GM21423 (cell line): ENCODE results near the gene CDC42BPA.
"Not testable (repeated sequence)": the region's sequence is repeated elsewhere in the genome, so short reads cannot be mapped to it uniquely, and the experiment has no call there.

Source experiments
- ATAC-seq: cut with Tn5 transposase; IDR thresholded peaks from one replicate; pipeline ENCODE4 v1.9.1; 2021; ENCODE audit warnings: mild to moderate bottlenecking, moderate library complexity; ENCODE audit not compliant: unreplicated experiment

CDC42BPA gene

DNA sequence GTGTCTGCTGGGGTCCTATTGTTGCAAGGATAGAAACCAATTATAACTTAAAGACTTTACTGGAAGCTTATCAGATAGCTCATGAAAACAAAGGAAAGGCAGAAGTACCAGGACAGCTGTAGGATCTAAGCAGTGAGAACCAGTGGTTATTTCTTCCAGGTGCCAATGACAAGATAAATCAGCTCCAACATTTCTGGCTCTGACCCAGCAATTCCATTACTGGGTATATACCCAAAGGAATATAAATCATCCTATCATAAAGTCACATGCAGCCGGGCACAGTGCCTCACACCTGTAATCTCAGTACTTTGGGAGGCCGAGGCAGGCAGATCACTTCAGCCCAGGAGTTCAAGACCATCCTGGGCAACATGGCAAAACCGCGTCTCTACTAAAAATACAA, 17.8 kb upstream of the CDC42BPA start:
- ATAC-seq = not testable (repeated sequence)

DNA sequence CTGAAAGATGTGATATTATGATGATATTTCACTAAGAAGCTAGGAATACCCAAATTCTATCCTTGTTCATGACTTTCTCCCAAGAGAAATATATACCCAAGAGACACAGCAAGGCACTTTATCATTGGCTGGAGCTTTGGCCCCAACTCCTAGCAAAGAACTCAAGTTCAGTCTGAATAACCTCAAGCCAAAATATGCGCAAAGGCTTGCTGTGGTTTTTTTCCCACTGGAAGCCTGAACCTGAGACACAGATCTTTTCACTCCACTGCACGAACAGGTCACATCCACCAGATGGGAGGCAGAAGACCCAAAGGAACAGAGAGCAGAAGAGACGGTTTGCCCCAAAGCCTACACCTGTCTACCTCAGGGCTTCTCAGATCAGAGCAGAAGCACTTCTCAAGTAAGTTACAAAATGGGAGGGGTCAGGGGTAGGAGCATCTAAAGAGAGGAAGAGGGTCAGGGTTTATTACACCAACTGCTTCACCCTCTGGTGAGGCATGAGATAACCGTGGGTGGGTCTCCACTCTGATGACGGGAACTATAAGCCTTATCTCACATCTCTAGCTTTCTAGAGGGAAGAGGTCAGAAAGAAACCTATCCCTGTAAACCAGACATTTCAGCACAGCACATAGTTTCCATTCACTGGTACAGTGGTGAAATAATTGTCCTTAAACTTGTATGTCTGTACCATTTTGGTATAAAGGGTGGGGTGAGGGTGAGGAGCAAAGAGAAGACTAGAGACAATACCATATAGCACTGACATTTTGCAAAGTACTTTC, 17.1 kb upstream of the CDC42BPA start:
- no peak for ATAC-seq

DNA sequence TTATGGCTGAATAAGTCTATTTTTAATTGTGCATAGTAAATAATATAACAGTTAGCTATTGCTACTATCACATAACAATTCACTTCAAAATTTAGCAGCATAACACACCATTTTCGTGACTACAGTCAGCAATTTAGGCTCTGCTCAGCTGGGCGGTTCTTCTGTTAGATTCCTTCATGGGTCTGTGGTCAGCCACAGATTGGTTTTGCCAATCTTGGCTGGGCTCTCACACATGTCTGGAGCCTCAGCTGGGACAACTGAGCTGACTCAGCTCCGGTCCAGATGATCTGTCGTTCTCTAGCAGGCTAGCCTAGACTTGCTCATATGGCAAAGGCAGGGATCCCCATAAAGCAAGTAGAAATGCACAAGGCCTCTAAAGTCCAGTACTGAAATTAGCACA, 15.1 kb upstream of the CDC42BPA start:
- ATAC-seq = no peak

DNA sequence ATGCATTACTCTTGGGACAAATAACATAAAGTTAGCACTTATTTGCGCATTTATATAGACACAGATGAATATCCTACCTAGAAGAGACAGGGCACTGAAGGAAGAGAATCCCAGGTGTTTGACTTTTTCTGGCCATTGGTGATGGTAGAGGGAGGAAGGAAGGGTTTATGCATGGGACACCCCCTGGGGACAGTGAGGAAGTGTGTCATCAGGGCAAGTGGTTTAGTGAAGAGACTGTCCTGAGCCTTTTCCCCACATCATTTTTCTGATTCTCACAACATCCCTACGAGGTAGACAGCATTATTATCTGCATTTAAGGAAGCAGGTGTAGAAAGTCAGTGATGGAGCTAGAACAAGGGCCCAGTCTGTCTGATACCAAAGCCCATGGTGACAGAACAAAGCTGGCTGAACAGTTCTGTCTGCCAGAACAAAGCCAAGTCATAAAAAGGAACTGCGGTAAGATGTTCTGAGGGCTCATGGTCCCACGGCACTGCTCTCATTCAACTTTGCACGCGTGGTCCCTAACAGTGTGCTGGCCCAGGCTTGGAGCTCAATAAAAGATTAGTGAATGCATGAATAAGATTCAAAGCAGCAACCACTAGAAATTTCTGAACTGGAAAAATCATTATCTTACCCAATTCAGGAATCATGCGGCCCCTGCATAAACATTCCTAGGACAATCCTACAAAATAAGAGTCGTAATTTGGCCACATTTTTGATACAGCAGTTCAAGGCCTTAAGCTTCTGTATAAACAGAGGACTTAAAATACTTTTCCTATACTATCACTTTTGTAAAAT, 12.2 kb upstream of the CDC42BPA start:
- ATAC-seq = peak; percentile 52

DNA sequence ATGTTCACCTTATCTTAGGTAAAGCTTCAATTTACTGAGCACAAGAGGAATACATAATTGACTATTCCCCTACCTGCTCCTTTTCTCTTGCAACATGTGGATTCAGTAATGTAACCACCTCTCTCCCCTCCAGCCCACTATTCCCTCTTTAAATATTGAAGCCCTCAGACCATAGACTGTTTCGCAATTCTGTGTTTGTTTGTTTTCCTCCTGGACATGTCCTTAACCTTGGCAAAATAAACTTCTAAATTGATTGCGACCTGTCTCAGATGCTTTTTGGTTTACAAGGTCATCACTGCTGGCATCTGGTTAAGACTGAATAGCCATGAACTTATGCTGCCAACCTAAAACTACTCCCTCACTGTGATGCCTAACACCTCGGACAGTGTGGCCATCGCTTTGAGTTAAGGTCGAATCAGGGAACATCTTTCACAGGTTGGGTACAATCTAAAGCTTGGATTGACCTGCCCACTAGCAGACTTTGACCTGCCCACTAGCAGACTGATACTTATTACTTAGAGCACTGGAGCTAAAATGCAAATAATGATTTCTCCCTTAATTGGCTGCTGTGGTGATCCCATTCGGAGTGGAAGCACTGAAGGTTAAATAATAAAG, 10.2 kb upstream of the CDC42BPA start:
- no peak for ATAC-seq

DNA sequence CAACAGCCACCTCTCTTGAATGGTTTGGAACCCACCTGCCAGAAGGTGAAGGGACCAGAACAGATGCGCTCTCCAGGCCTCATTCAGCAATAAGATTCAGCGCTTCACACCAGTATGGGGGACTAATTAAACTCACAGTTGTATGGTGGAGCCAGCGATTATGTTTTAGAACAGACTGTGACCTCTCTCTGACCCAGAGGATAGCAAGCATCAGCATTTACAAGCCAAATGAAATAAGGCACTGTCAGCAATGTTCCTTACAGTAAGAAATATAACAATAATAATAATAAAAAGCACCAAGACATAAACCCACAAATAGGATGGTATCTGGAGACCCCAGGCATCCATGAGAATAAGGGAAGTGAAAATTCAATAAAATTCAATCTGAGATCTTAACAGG, 6.9 kb upstream of the CDC42BPA start:
- no peak for ATAC-seq

DNA sequence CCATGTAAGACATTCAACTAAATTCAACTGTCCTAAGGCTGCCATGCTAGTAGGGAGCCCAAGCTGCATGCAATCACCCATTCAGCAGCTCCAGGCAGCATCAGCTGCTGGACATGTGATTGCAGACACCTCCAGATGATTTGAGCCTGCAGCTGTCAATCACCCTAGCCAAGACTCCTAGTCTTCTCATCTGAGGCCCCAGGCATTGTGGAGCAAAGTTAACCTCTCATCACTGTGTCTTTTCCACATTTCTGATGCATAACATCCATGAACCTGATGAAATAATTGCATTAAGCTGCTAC, 5.6 kb upstream of the CDC42BPA start:
- ATAC-seq = no peak

DNA sequence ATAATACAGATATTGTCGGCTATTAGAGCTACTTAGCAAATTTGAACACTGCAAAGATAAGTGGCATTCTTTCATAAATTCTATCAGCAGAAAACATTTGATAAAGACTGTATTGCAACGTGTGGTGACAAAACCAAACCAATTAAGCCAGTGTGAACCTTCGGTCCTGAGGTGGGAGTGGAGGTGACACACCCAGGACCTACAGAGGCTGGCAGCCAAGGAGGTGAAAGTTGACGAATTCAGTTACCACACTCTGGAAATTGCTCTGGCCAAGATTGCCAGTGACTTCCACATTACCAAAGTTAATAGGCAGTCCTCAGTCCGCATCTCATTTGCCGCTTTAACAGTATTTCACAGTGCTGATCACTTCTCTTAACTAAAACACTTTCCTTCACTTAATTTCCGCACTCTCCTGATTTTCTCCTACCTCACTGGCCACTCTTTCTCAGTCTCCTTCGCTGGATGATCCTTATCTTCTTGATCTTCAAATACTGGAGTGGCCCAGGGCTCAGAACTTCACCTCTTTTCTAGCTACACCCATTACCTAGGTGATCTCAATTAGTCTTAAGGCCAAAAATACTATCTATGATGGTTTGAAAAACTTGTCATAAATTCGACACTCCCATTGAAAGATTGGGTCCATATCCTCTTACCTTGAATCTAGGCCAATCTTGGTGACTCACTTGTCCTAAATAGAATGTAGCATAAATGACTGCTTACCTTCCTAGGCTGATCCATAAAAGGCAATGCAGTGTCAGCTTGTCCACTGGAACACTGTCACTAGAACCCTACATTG, 5.1 kb upstream of the CDC42BPA start:
- ATAC-seq = no peak

DNA sequence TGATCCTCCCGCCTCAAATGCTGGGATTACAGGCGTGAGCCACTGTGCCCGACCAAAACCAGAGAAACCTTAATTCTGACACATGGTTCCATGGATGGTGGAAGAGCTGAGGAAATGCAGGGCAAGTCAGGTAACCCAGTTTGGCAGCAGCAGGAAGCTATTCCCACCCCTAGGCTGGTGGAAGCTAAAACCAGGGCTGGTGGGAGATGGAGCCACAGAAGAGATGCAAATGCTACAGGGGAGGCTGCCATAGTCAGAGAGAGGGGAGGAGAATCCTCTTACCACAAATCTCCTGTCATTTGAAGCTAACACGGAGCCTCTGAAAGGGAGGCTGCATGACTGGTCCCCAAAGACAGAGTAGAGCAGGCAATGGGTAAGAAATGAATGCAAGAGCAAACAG, 4.1 kb upstream of the CDC42BPA start:
- no peak for ATAC-seq

DNA sequence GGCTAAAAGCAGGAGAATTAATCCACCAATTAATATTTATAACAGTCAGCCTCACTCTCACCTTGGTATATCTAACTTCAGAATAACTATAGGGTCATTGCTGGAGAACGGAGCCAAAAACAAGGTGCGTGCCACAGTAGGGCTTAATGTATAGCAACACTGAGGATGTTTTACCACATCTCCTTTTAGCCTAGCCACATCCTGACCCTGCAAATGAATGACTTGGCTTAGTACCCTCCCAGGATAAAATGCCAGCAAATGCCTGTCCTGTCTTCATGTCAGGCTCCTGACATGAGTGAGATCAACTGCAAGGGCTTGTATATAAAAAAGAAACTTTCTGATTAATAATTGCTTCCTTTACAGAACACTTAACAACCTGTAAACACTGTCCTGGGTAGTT, 2.7 kb upstream of the CDC42BPA start:
- peak; percentile 58 for ATAC-seq

DNA sequence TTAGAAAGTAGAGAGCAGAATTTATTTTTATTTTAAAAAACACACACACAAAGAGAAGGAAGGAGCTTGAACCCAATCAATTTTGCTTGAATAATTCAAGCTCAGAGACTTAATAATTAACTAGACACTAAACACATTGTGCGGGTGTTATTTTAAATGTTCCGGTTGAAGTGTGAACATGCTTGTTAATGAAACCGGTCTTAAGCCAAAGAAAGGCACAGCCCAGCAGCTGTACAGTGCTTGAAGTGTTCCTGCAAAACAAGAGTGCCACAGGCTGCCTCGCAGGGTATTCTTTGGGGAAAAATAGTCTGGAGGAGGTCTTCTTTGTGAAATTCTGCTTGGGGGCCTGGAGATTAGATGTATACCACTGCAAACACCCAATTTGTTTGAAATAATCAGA, 2.2 kb upstream of the CDC42BPA start:
- no peak for ATAC-seq

DNA sequence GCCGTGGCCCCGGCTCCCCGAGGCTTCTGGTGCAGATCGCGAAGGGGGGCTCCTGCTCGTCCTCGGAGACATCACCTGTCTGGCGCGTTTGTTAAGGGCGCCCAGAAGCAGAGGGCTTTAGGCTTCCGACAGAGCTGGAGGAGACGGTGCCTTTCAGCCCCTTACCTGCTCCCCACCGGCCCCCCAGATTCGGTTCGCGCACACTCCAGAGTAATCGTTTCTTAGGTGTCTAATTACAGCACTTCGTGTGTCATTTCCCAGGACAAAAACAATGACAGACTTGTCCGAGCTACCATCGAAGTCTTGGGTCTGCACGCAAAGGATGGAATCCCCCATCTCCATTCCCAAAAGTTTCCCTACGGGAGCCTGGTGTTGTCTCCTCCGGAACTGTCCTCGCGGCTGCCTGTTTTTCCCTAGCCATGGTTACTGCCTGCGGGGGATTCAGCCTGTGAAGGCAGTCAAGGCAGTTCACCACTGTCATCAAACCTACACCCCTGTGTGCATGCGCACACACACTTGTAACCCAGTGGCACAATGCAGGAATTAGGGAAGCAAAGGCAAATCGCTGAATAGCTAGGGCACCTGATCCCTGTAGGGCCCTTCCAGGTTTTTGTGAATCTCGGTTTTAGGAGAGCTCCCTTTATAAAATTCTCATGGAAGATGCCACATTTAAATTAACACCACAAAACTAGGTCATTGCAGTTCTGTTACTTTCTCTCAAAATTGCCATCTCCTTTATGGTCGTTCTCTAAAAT, 738 bp upstream of the CDC42BPA start:
- ATAC-seq = no peak

DNA sequence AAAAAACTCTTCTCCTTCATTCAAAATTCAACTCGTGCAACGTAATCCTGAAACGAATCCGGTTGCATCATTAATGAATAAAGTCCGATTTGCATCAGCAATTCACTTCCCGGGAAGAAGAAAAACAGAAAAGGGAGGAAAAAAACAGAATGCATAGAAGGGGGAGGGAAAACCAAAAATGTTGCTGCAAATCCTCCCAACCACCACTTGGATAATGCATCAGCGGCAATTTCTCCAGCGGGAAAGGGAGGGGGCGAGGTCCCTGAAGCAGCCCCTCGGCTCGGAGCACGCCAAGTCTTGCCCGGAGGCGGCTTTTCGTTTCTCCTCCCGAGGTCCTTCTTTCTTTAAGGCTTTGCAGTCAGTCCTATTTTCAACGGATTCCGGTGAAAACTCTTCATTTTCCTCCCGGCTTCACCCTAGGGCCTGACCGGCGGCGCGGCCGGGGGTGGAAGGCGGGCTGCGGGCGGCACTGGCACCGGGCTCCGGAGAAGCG, 723 bp downstream of the CDC42BPA start:
- no peak for ATAC-seq

DNA sequence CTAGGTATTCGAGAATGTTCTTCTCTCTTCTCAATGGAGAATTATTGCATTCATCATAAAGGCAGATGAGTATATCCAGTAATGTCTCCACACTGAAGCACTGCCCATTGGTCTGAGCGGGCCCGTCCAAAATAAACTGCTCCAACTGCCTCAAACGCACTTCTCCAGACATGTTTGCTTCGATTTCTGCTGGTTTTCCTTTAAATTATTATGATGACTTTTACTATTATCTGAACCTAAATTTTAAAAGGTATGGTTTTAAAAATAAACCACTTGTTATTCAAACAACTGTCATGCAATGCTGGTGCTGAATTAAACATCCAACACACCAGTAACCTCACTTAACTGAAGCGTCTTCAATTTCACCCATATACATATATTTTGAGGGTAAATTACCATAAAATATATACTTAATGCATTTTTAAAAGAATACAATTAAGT, 1.3 kb downstream of the CDC42BPA start:
- no peak for ATAC-seq

DNA sequence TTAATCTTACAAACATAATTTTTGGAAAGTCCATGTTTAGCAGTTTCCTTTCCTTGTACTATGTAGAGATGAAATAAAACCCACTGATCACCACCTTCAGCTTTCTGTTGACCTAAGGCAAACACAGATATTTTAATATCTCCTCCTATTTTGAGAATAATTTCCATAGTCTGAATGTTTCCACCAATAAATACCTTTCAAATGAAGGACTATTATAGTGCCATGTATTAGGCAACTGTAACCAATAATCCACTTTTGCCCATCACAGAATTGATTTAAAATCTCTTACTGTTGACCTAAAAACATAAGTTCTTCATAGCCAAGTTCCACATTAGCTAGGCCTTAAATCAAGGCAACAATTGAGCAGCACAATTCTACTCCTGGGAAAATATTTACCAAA, 1.8 kb downstream of the CDC42BPA start:
- ATAC-seq = no peak

DNA sequence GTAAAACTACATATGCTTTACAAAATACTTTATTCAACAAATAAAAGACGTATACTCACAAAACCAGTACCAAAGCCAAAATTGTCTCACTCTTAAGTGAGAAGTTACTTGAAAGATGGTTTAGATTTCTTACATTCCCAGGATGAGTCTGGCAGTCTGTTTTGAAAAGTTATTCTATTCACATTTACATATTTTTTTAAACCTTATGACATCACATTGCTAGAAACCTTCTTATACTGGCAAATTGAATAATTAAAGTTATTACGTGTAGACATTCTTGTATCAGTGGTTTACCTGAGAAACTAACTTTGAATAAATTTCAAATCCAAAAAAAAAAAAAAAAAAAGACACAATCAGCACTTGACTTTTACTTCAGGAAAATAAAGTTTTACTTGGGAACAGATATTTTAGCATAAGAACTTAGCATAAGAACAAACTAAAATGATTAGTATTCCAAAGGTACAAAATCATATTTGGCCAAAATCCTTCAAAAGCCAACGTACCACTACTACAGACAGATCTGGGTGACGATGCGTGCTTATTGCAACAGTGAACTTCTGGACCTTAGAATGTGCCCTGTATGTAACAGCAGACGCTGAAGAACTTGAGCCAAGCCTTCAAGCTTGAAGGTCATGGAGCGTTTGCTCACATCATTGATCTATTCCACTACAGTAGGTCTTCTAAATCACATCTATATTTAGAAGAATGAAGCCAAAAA, 2.5 kb downstream of the CDC42BPA start:
- ATAC-seq = no peak

DNA sequence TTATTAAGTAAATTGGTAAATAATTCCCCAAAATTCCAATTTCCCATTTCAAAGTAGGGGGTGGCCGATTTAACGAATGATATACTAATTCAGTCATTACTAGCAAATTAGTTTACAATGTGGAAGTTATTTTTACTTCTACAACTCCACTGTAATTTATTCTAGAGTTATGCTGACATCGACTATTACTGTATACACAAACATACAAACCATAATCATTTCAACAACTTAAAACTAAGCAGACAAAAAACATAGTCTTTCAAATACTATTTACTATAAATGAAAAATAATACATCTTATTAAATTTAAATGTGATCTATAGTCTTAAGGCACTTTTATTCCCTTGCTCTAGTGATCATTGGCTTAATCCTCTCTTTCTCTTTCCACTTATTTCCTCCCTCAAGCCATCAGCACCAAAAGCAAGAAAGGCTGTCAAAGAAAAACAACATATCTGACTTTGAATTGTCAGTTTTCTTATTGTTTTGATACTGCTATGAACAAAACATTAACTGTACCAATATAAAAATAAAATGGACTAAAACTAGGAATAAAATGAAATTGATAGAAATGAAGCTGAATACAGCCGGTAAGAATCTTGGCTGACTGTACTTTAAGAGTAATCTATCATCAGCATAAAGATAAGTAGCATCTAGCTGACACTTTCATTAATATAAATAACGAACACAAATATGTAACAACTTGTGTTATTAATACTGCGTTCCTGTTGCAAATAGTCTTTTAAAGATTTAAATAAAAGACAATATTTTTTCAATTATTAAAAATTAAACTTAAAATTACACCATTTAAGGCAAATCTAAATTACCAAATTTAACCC, 4.1 kb downstream of the CDC42BPA start:
- ATAC-seq = no peak

DNA sequence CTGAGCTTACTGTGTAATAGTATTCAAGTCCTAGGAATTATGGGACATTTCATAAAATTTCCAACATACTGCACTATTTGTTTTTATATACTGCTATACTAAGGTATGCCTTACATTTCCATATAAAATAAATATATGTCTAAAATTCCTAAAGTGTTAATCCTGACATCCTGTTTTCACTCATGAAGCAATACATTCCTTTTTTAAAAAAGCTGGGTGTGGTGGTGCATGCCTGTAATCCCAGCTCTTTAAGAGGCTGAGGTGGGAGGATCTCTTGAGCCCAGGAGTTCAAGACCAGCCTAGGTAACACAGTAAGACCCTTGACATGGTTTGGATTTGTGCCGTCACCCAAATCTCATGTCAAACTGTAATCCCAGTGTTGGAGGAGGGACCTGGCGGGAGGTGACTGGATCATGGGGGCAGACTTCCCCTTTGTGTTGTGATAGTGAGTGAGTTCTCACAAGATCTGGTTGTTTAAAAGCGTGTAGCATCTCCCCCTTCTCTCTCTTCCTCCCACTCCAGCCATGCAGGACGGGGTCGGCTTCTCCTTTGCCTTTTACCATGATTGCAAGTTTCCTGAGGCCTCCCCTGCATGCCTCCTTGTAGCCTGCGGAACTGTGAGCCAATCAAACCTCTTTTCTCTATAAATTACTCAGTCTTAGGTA, 5.8 kb downstream of the CDC42BPA start:
- ATAC-seq = no peak
